Measurements from ENCODE around the gene ATP2A1. TPM values are rescaled to one million over a fixed set of nuclear protein-coding genes. Genes with fewer than 3 reads are reported as not detected.

Gene ATP2A1
- total and polyA plus RNA-seq, 2 donors (not counting 3 experiments of a cell fraction or from before 2014, with no cell fraction given), result 1.2 to 2.5 TPM

DNA sequence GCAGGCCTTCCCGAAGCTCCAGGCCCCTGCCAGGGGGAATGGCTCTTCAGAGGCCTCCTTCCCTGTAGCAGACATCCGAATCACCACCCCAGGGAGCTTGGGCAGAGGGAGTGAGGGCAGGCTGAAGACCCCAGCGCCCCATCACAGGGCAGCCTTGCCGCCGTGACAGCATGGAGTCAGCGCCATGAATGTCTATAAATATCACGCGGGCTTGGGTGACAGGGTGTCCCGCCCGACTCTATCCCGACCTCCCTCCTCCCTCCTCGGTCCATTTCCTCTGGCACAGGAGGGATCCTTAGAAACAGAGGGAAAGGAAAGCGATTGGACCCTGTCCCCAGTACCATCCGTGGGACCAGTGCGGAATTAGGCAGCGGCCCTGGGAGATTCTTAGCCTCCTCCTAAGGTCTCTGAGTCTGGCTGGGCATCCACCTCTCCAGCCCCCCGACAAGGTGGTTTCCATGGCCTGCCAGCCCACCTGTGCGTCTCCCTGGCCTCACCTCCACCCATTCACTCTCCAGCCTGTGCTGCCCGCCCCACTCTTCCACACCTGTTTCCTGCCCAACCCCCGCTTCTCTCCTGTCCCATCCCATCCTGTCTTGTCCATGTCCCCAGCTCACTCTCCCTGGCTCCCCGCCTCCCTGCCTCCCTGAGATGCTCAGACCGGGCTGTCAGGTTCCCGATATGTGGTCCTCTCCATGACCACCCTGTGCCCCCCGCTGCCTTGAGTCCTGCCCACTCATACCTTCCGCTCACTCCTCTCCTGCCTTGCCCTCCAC is 5.1 kb downstream of the ATP2A1 start:
- Histone ChIP-seq H3K4me3 (replicated peaks in 1 of 3; ENCODE audit: insufficient read depth in 1 of 3, low read depth in 1 of 3, low read length in 3 of 3) (no peak overlapping the region), H3K79me2 (ENCODE audit: control insufficient read depth, insufficient read depth, low read length) (no peaks in the 10 kb centered on the region), H2AFZ (ENCODE audit: low read depth, low read length) (no peak overlapping the region), H3K9ac (replicated peaks; ENCODE audit: extremely low read depth, insufficient read depth, low read length) (no peak overlapping the region), H3K9me1 (replicated peaks; ENCODE audit: control insufficient read depth, extremely low read depth, insufficient read depth, low read length) (no peaks in the 10 kb centered on the region), H3K4me2 (ENCODE audit: insufficient read depth, low read length) (no peak overlapping the region), H3K27ac (ENCODE audit: insufficient read depth, low read depth, low read length) (no peak overlapping the region), H3K9me3 (replicated peaks; ENCODE audit: control insufficient read depth, insufficient read depth, low read length) (no peaks in the 10 kb centered on the region), H4K20me1 (replicated peaks; ENCODE audit: control insufficient read depth, extremely low read depth, insufficient read depth, low read length) (no peaks in the 10 kb centered on the region), H3K4me1 (ENCODE audit: control insufficient read depth, extremely low read depth, insufficient read depth, low read length) (peaks cover 12% of the 10 kb centered on the region), H3K27me3 (ENCODE audit: control insufficient read depth in 2 of 2, insufficient read depth in 2 of 2, low read length in 2 of 2) (no peaks in the 10 kb centered on the region), H3K36me3 (ENCODE audit: control insufficient read depth in 2 of 2, extremely low read depth in 1 of 2, insufficient read depth in 2 of 2, low read length in 2 of 2) (no peaks in the 10 kb centered on the region)
- TF ChIP-seq POLR2AphosphoS5 (IDR thresholded peaks at IDR 0.05; ENCODE audit: insufficient read depth, low read depth, low read length), result no peak
- TF ChIP-seq MAX (IDR thresholded peaks at IDR 0.05; ENCODE audit: insufficient read depth, insufficient read length), result no peak
- TF ChIP-seq JUN (IDR thresholded peaks at IDR 0.05; ENCODE audit: borderline replicate concordance, insufficient read depth, insufficient read length, low read depth), result no peak
- no peak for TF ChIP-seq MYC (IDR thresholded peaks at IDR 0.05; ENCODE audit: low read depth, low read length)
- no peak for FAIRE-seq
- POLR2A ChIA-PET, result no interaction called here
- no peak for DNase-seq (ENCODE audit: low read depth, low spot score)
- no TSS peak for BruUV-seq (replicated peaks)
- dilution Hi-C loops (cut with MboI; ENCODE audit: extremely low pct_ligation_motif_present, low sequenced_read_pairs) (no loop called here), intact Hi-C loops (cut with micrococcal nuclease) (no loop called here)
- CTCF ChIA-PET, result interaction anchor here (0.9 kb wide), 1 partner anchor 62 kb away, joined by 3 read pairs; no protein-coding TSS in a partner anchor

- no TSS peak for BruUV-seq (replicated peaks)
- Histone ChIP-seq H3K4me3 (replicated peaks in 1 of 3; ENCODE audit: insufficient read depth in 1 of 3, low read depth in 1 of 3, low read length in 3 of 3) (no peak overlapping the region), H3K4me2 (ENCODE audit: insufficient read depth, low read length) (no peak overlapping the region), H2AFZ (ENCODE audit: low read depth, low read length) (no peak overlapping the region), H3K9me3 (replicated peaks; ENCODE audit: control insufficient read depth, insufficient read depth, low read length) (no peaks in the 10 kb centered on the region), H3K9me1 (replicated peaks; ENCODE audit: control insufficient read depth, extremely low read depth, insufficient read depth, low read length) (no peaks in the 10 kb centered on the region), H4K20me1 (replicated peaks; ENCODE audit: control insufficient read depth, extremely low read depth, insufficient read depth, low read length) (no peaks in the 10 kb centered on the region), H3K36me3 (ENCODE audit: control insufficient read depth in 2 of 2, extremely low read depth in 1 of 2, insufficient read depth in 2 of 2, low read length in 2 of 2) (no peaks in the 10 kb centered on the region), H3K79me2 (ENCODE audit: control insufficient read depth, insufficient read depth, low read length) (no peaks in the 10 kb centered on the region), H3K4me1 (ENCODE audit: control insufficient read depth, extremely low read depth, insufficient read depth, low read length) (peaks cover 12% of the 10 kb centered on the region), H3K9ac (replicated peaks; ENCODE audit: extremely low read depth, insufficient read depth, low read length) (no peak overlapping the region), H3K27me3 (ENCODE audit: control insufficient read depth in 2 of 2, insufficient read depth in 2 of 2, low read length in 2 of 2) (no peaks in the 10 kb centered on the region), H3K27ac (ENCODE audit: insufficient read depth, low read depth, low read length) (no peak overlapping the region)
- intact Hi-C loops (cut with micrococcal nuclease), result no loop called here
- ChIA-PET POLR2A (no interaction called here), CTCF (no interaction called here)
- dilution Hi-C loops (cut with MboI; ENCODE audit: extremely low pct_ligation_motif_present, low sequenced_read_pairs), result no loop called here
- no peak for TF ChIP-seq POLR2A (IDR thresholded peaks at IDR 0.05; ENCODE audit: low read depth, low read length)
- no peak for TF ChIP-seq EZH2 (IDR thresholded peaks at IDR 0.05; ENCODE audit: borderline replicate concordance, low read depth, low read length, severe bottlenecking)
- TF ChIP-seq, protein P1, sequence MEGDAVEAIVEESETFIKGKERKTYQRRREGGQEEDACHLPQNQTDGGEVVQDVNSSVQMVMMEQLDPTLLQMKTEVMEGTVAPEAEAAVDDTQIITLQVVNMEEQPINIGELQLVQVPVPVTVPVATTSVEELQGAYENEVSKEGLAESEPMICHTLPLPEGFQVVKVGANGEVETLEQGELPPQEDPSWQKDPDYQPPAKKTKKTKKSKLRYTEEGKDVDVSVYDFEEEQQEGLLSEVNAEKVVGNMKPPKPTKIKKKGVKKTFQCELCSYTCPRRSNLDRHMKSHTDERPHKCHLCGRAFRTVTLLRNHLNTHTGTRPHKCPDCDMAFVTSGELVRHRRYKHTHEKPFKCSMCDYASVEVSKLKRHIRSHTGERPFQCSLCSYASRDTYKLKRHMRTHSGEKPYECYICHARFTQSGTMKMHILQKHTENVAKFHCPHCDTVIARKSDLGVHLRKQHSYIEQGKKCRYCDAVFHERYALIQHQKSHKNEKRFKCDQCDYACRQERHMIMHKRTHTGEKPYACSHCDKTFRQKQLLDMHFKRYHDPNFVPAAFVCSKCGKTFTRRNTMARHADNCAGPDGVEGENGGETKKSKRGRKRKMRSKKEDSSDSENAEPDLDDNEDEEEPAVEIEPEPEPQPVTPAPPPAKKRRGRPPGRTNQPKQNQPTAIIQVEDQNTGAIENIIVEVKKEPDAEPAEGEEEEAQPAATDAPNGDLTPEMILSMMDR (IDR thresholded peaks at IDR 0.05; ENCODE audit: extremely low read depth in 1 of 2, insufficient read depth in 1 of 2, low read depth in 1 of 2, low read length in 2 of 2), result no peak
- TF ChIP-seq MYC (IDR thresholded peaks at IDR 0.05; ENCODE audit: low read depth, low read length), result no peak
- TF ChIP-seq POLR2AphosphoS5 (IDR thresholded peaks at IDR 0.05; ENCODE audit: insufficient read depth, low read depth, low read length), result no peak
- no peak for TF ChIP-seq GATA2 (IDR thresholded peaks at IDR 0.05; ENCODE audit: insufficient read depth, insufficient read length, low read depth, low read length)
- TF ChIP-seq FOS (IDR thresholded peaks at IDR 0.05; ENCODE audit: borderline replicate concordance, insufficient read depth, low read length), result no peak
- no peak for TF ChIP-seq JUN (IDR thresholded peaks at IDR 0.05; ENCODE audit: borderline replicate concordance, insufficient read depth, insufficient read length, low read depth)
- TF ChIP-seq MAX (IDR thresholded peaks at IDR 0.05; ENCODE audit: insufficient read depth, insufficient read length), result no peak
- DNase-seq (ENCODE audit: low read depth, low spot score) (no peak), FAIRE-seq (no peak)
Observed at GRCh38 chr16:28884045-28884444, 5.8 kb downstream of the ATP2A1 start.
